Esophagus muscularis mucosa (tissue), 4 donors: ENCODE data around the gene TCERG1L. TPM values are rescaled to one million over a fixed set of nuclear protein-coding genes. Genes with fewer than 3 reads are reported as not detected.

Experiments used
- DNase-seq: peaks from one replicate; pipeline ENCODE4 v3.0.0-alpha.2; 2017; ENCODE audit errors: extremely low spot score
- H3K27ac ChIP-seq, 4 donors: fragments of 200-600 bp; sonication (generic); replicated peaks in 1 of 4; 1 replicate in 3 of 4; 2 replicates in 1 of 4; pipeline ENCODE4 v1.5.1; 2016 to 2019; ENCODE audit warnings: mild to moderate bottlenecking in 1 of 4
- H3K27me3 ChIP-seq, 4 donors: fragments of 200-600 bp; sonication (generic); one replicate each; pipeline versions ENCODE4 v1.5.1 to v1.6.0; 2016 to 2019
- H3K36me3 ChIP-seq, 4 donors: fragments of 200-600 bp; sonication (generic); one replicate each; pipeline ENCODE4 v1.5.1; 2016 to 2019
- H3K4me1 ChIP-seq, 4 donors: fragments of 200-600 bp; sonication (generic); one replicate each; pipeline ENCODE4 v1.5.1; 2016 to 2019
- H3K4me3 ChIP-seq, 4 donors: fragments of 200-600 bp; sonication (generic); 1 replicate in 2 of 4; 2 replicates in 2 of 4; pipeline ENCODE4 v1.5.1; 2016 to 2019; ENCODE audit warnings: mild to moderate bottlenecking in 4 of 4, moderate library complexity in 1 of 4
- H3K9me3 ChIP-seq, 4 donors: fragments of 200-600 bp; sonication (generic); 1 replicate in 3 of 4; 2 replicates in 1 of 4; pipeline ENCODE4 v1.5.1; 2016 to 2019
- CTCF ChIP-seq, 3 experiments: fragments of 200-600 bp in 2 of 3; fragments of 450-650 bp in 1 of 3; sonication (generic) in 2 of 3; IDR thresholded peaks; one replicate each; pipeline ENCODE4 v1.5.1; 2017 to 2019; ENCODE audit warnings: antibody characterized with exemption in 3 of 3, mild to moderate bottlenecking in 2 of 3, moderate library complexity in 1 of 3
- EP300 ChIP-seq: sonication (generic); formaldehyde crosslinking; IDR thresholded peaks from one replicate; pipeline ENCODE4 v1.6.1; 2017; ENCODE audit warnings: antibody characterized with exemption
- POLR2A ChIP-seq: fragments of 450-650 bp; IDR thresholded peaks from one replicate; pipeline ENCODE4 v1.6.1; 2017; ENCODE audit warnings: antibody characterized with exemption, moderate library complexity, mild to moderate bottlenecking, low read depth
- POLR2AphosphoS5 ChIP-seq, 2 donors: sonication (generic); formaldehyde crosslinking; IDR thresholded peaks; one replicate each; pipeline ENCODE4 v1.6.1; 2017; ENCODE audit warnings: antibody characterized with exemption in 2 of 2
- WGBS: methylation state at CpG from one replicate; pipeline ENCODE4 v1.1.5; 2018; 5-methylcytosine and 5-hydroxymethylcytosine counted together
- intact Hi-C: fragments of 100-400 bp; cut with DNase I; formaldehyde crosslinking; loops from one replicate; pipeline ENCODE4 v1.15.1; 2023
- total RNA-seq, 4 donors: library from RNA; depleted of rRNA; stranded (reverse); fragments of >200 nt; gene quantifications; one replicate each; pipeline versions ENCODE4 v1.1.0 to v1.2.1, GENCODE V29; 2016

Gene TCERG1L
- total RNA-seq, 4 donors from 2014 or later: not detected

GRCh38 chr10:131111007-131111406, 200.5 kb downstream of the TCERG1L start:
- H3K27me3 ChIP-seq: peaks cover 0 to 12% (median 0%) of the 10 kb centered on the region in 4 donors
- H3K9me3 ChIP-seq: peaks cover 0 to 11% (median 2%) of the 10 kb centered on the region in 4 donors
- WGBS: 80% methylated on average over 13 of the region's 13 CpGs
- H3K4me1 ChIP-seq: no peaks in the 10 kb centered on the region
- TF ChIP-seq EP300 (no peak), POLR2AphosphoS5 (IDR thresholded peaks at IDR 0.05) (no peak), CTCF (IDR thresholded peaks at IDR 0.05) (no peak), POLR2A (no peak)
- no peak overlapping the region for H3K27ac ChIP-seq
- intact Hi-C loops: no loop called here
- no peak for DNase-seq
- no peak overlapping the region for H3K4me3 ChIP-seq
- no peaks in the 10 kb centered on the region for H3K36me3 ChIP-seq

GRCh38 chr10:131110241-131110783, 201.2 kb downstream of the TCERG1L start:
- intact Hi-C loops: no loop called here
- no peak for TF ChIP-seq EP300
- no peak for TF ChIP-seq POLR2A
- no peak for TF ChIP-seq CTCF (IDR thresholded peaks at IDR 0.05)
- TF ChIP-seq POLR2AphosphoS5 (IDR thresholded peaks at IDR 0.05): no peak
- no peak for DNase-seq
- Histone ChIP-seq H3K4me3 (no peak overlapping the region), H3K9me3 (peaks cover 0 to 11% (median 2%) of the 10 kb centered on the region in 4 donors), H3K27me3 (peaks cover 0 to 12% (median 0%) of the 10 kb centered on the region in 4 donors), H3K27ac (no peak overlapping the region), H3K36me3 (no peaks in the 10 kb centered on the region), H3K4me1 (no peaks in the 10 kb centered on the region)
- 85% methylated on average over 11 of the region's 11 CpGs for WGBS

- 74% methylated on average over 16 of the region's 16 CpGs for WGBS
- intact Hi-C loops: no loop called here
Observed at GRCh38 chr10:131109726-131110125, 201.8 kb downstream of the TCERG1L start.

GRCh38 chr10:131109291-131109690, 202.2 kb downstream of the TCERG1L start:
- intact Hi-C loops: no loop called here
- no peak overlapping the region for H3K4me3 ChIP-seq
- DNase-seq: no peak
- no peaks in the 10 kb centered on the region for H3K36me3 ChIP-seq
- no peaks in the 10 kb centered on the region for H3K4me1 ChIP-seq
- H3K27me3 ChIP-seq: peaks cover 0 to 12% (median 0%) of the 10 kb centered on the region in 4 donors
- peaks cover 0 to 11% (median 2%) of the 10 kb centered on the region in 4 donors for H3K9me3 ChIP-seq
- 82% methylated on average over 17 of the region's 19 CpGs for WGBS
- no peak for TF ChIP-seq CTCF (IDR thresholded peaks at IDR 0.05)
- no peak for TF ChIP-seq POLR2A
- no peak for TF ChIP-seq POLR2AphosphoS5 (IDR thresholded peaks at IDR 0.05)
- no peak for TF ChIP-seq EP300
- H3K27ac ChIP-seq: no peak overlapping the region

More at GRCh38 chr10:131109726-131110125, 201.8 kb downstream of the TCERG1L start:
- Histone ChIP-seq H3K27me3 (peaks cover 0 to 12% (median 0%) of the 10 kb centered on the region in 4 donors), H3K4me1 (no peaks in the 10 kb centered on the region), H3K4me3 (no peak overlapping the region), H3K27ac (no peak overlapping the region), H3K9me3 (peaks cover 0 to 11% (median 2%) of the 10 kb centered on the region in 4 donors), H3K36me3 (no peaks in the 10 kb centered on the region)
- TF ChIP-seq POLR2A: no peak
- no peak for TF ChIP-seq POLR2AphosphoS5 (IDR thresholded peaks at IDR 0.05)
- TF ChIP-seq EP300: no peak
- TF ChIP-seq CTCF (IDR thresholded peaks at IDR 0.05): no peak
- DNase-seq: no peak

- Histone ChIP-seq H3K36me3 (no peaks in the 10 kb centered on the region), H3K27me3 (peaks cover 0 to 12% (median 0%) of the 10 kb centered on the region in 4 donors), H3K4me3 (no peak overlapping the region), H3K27ac (no peak overlapping the region), H3K4me1 (no peaks in the 10 kb centered on the region), H3K9me3 (peaks cover 0 to 11% (median 2%) of the 10 kb centered on the region in 4 donors)
- intact Hi-C loops: no loop called here
- WGBS: 83% methylated on average over 9 of the region's 9 CpGs
- TF ChIP-seq POLR2AphosphoS5 (IDR thresholded peaks at IDR 0.05) (no peak), EP300 (no peak)
- no peak for DNase-seq
Observed at GRCh38 chr10:131107970-131108369, 203.6 kb downstream of the TCERG1L start.
